BJ (cell line): ENCODE results near the gene ENDOG. TPM values are rescaled to one million over a fixed set of nuclear protein-coding genes. Genes with fewer than 3 reads are reported as not detected.
A peak's percentile ranks its signal among the peaks of the same experiment; 100 is the strongest.

Experiments used
- CTCF ChIA-PET: fragments of 350-600 bp; formaldehyde crosslinking; extraction: SDS; loops from one replicate; lab custom pipeline; 2021; ENCODE audit warnings: antibody characterized with exemption, inconsistent platforms; lab: Yijun Ruan, JAX
- POLR2A ChIA-PET: fragments of 300-600 bp; sonication (Branson Sonifier 250); formaldehyde crosslinking; extraction: SDS; loops from one replicate; lab custom pipeline; 2021; ENCODE audit warnings: antibody characterized with exemption; lab: Charles Lee
- DNase-seq: peaks from one replicate; pipeline ENCODE4 v3.0.0-alpha.2; 2011; ENCODE audit warnings: low read depth
- H3K27me3 ChIP-seq: 2 replicates; pipeline ENCODE4 v1.6.0; 2011; ENCODE audit warnings: low read length; ENCODE audit not compliant: control insufficient read depth, insufficient read depth
- H3K36me3 ChIP-seq: 2 replicates; pipeline ENCODE4 v1.5.1; 2011; ENCODE audit warnings: low read length; ENCODE audit not compliant: control insufficient read depth, insufficient read depth
- H3K4me3 ChIP-seq: 2 replicates; pipeline ENCODE4 v1.5.1; 2011; ENCODE audit warnings: low read depth, mild to moderate bottlenecking, control low read depth, low read length
- polyA plus RNA-seq: library from polyadenylated mRNA; depleted of rRNA; stranded (reverse); fragments of >200 nt; gene quantifications from 2 replicates; pipeline ENCODE4 v1.2.3, GENCODE V29; 2011
- TF ChIP-seq, protein P1 (sequence below): IDR thresholded peaks from 2 replicates; pipeline ENCODE4 v1.5.1; 2011; ENCODE audit warnings: low read depth, mild to moderate bottlenecking, control low read depth, inconsistent platforms, low read length, moderate library complexity; ENCODE audit not compliant: insufficient read depth

The ENDOG gene
- polyA plus RNA-seq, 1 experiment: 20.7 TPM

DNA sequence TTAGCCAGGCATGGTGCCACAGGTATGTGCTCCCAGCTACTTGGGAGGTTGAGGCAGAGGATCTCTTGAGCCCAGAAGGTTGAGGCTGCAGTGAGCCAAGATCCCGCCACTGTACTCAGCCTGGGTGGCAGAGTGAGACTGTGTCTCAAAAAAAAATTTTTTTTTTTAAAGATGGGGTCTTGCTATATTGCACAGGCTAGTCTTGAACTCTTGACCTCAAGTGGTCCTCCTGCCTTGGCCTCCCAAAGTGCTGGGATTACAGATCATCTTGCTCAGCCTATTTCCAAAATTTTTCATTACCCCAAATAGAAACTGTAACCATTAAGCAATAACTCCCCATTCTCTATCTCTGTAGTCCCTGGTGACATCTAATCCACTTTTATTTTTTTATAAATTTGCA lies 35.6 kb upstream of the ENDOG start:
- Histone ChIP-seq H3K27me3 (no peaks in the 10 kb centered on the region), H3K4me3 (no peak overlapping the region), H3K36me3 (no peaks in the 10 kb centered on the region)
- no peak for DNase-seq
- TF ChIP-seq, protein P1, sequence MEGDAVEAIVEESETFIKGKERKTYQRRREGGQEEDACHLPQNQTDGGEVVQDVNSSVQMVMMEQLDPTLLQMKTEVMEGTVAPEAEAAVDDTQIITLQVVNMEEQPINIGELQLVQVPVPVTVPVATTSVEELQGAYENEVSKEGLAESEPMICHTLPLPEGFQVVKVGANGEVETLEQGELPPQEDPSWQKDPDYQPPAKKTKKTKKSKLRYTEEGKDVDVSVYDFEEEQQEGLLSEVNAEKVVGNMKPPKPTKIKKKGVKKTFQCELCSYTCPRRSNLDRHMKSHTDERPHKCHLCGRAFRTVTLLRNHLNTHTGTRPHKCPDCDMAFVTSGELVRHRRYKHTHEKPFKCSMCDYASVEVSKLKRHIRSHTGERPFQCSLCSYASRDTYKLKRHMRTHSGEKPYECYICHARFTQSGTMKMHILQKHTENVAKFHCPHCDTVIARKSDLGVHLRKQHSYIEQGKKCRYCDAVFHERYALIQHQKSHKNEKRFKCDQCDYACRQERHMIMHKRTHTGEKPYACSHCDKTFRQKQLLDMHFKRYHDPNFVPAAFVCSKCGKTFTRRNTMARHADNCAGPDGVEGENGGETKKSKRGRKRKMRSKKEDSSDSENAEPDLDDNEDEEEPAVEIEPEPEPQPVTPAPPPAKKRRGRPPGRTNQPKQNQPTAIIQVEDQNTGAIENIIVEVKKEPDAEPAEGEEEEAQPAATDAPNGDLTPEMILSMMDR: no peak
- CTCF ChIA-PET: interaction anchor here (0.9 to 2.1 kb wide), 2 partner anchors 10 to 35 kb away, joined by 4 to 5 read pairs; partner anchors contain the start of gene ENDOG
- POLR2A ChIA-PET: no interaction called here

DNA sequence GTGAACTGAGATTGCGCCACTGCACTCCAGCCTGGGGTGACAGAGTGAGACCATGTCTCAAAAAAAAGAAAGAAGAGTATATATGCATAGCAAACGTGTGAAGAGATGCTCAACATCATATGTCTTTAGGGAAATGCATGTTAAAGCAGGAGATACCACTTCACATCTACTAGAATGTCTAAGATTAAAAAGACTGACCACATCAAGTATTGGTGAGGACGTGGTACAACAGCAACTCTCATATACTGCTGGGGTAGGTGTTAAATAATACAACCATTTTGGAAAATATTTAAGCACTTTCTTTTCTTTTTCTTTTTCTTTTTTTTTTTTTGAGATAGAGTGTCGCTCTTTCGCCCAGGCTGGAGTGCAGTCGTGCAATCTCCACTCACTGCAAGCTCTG lies 32.9 kb upstream of the ENDOG start:
- POLR2A ChIA-PET: no interaction called here

DNA sequence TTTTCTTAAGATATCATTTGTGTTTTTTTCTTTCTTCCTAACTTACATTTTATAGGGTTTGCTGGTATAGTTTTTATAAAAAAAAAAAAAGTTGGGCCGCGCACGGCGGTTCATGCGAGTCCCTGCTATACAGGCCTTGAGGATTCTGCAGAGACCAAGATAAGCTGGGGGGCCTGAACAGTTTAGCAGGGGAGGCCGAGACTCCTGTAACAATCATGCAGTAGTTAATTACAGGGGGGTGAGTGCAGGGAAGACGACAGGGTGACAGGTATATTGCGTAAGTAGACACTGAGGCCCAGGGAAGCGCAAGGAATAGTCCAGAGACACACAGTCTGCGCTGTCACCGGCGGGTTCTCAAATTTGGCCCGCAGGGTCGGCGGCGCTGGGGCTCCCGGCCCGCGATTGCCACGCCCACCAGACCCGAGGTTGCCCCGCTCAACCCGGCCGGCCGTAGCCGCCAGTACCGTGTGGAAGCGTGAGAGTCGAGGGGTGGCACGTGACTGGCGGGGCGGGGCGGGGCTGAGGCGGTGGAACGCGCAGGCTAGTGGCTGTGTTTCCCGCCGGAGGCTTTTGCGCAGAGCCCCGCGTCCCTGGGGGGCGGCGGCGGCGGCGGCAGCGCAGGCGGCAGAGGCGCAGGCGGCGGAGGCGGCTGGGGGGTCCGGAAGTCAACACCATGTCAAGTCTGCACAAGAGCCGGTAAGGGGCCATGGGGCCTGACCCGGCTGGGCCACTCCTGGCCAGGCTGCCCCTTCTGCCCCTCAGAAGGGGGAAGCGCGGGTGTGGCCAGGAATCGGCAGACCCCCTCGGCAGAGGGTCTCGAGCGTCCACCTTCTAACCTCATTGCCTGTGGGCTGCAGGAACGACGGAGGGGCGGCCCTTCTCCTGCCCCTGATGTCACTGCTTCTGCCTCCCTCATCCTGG lies 31.4 kb upstream of the ENDOG start, which contains the start of gene TBC1D13:
Gene TBC1D13 (plus strand): TSS at position 573 of the 921 bp plus-strand sequence. CDS start 101 bp downstream, at position 674.
- CTCF ChIA-PET: no interaction called here
- Histone ChIP-seq H3K36me3 (peaks cover 8% of the 10 kb centered on the region), H3K27me3 (no peaks in the 10 kb centered on the region), H3K4me3 (peak within 1 kb of the TSS; percentile 100)
- POLR2A ChIA-PET: no interaction called here
- TF ChIP-seq, protein P1: no peak
- DNase-seq: peak; percentile 10

More for the DNA sequence above, 32.9 kb upstream of the ENDOG start:
- CTCF ChIA-PET: no interaction called here
- H3K4me3 ChIP-seq: no peak overlapping the region
- DNase-seq: no peak
- no peaks in the 10 kb centered on the region; the same call in 1 of the 2 replicates for H3K36me3 ChIP-seq
- no peaks in the 10 kb centered on the region for H3K27me3 ChIP-seq
- TF ChIP-seq, protein P1: no peak

DNA sequence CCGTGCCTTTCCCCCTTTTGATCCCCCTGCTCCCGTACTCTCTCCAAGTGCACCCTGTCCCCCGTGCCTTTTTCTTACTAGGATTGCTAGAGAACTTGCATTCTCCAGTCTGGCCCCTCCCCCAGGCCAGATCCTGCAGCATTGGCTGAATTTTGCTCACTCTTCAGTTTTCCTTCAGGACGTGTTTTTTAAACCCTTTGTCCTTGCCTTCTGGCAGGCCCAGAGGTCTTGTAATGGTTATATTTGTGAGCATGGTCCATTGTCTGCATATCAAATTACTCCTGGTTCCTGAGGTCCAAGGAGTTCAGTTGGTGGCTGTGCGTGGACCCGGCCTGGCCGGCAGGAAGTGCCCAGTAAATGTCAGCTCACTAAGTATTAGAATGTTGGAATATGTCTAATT lies 30.6 kb upstream of the ENDOG start:
- Histone ChIP-seq H3K4me3 (peak overlapping the region; percentile 100), H3K27me3 (no peaks in the 10 kb centered on the region), H3K36me3 (peaks cover 13% of the 10 kb centered on the region)
- no peak for DNase-seq
- ChIA-PET POLR2A (no interaction called here), CTCF (interaction anchor here (1.1 kb wide), 1 partner anchor 85 kb away, joined by 4 read pairs; the partner anchor contains the start of gene PKN3)
- TF ChIP-seq, protein P1: no peak

GRCh38 chr9:128788445-128788844 lies 29.9 kb upstream of the ENDOG start:
- POLR2A ChIA-PET: no interaction called here

More at GRCh38 chr9:128788445-128788844, 29.9 kb upstream of the ENDOG start:
- no peak for DNase-seq
- CTCF ChIA-PET: interaction anchor here (1.1 to 1.5 kb wide), 3 partner anchors 30 to 153 kb away, joined by 4 to 7 read pairs (median 6); partner anchors contain the start of genes ENDOG and PKN3
- Histone ChIP-seq H3K4me3 (no peak overlapping the region), H3K36me3 (peaks cover 20% of the 10 kb centered on the region), H3K27me3 (no peaks in the 10 kb centered on the region)
- TF ChIP-seq, protein P1: no peak
